Measurements from ENCODE around the gene ZBTB21.

Gene ZBTB21

GRCh38 chr21:42039470-42039901 is 29.3 kb upstream of the ZBTB21 start:
- DNase-seq, result no peak

DNA sequence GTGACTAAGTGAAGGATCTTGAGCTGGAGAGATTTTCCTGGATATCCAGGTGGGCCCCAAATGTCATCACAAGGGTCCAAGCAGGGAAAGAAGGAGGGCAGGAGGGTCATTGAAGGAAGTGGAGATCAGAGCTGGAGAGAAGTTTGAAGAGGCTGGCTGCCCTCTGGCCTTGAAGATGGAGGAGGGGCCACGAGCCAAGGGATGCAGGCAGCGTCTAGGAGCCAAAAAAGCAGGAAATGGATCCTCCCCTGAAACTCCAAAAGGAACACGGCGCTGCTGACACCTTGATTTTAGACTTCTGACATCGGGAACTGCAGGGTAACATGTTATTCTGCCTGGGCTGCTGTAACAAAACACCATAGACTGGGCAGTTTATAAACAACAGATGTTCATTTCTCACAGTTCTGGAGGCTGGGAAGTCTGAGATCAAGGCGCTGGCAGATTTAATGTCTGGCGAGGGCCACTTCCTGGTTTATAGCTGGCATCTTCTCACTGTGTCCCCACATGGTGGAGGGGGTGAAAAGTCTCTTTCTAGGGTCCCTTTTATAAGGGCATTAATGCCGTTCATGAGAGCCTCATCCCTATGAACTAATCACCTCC is 28.8 kb upstream of the ZBTB21 start:
- DNase-seq, result no peak

GRCh38 chr21:42038393-42038792 is 28.2 kb upstream of the ZBTB21 start:
- no peak for DNase-seq

DNA sequence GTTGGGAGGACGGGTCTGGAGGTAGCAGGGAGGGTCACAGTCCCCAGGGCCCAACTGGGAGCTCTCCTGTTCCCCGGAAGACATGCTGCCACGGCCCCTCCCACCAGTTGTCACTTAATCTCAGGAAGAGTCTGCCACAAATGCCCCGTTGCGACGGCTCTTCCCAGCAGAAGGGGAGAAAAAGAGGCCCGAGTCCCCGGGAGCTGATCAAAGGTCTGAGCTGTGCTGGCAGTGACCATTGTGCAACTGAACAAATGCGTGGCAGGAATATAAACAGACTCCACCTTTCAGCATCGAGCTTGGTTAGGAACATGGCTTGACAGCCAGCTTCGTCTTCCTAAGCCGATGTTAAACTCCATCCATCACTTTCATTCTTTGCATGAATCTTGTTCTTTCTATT is 27.8 kb upstream of the ZBTB21 start:
- no peak for DNase-seq

- DNase-seq, result no peak
Measured at GRCh38 chr21:42037516-42037915, 27.4 kb upstream of the ZBTB21 start.

GRCh38 chr21:42036313-42036712 is 26.2 kb upstream of the ZBTB21 start:
- no peak for DNase-seq

GRCh38 chr21:42032968-42033367 is 22.8 kb upstream of the ZBTB21 start:
- DNase-seq, result no peak

- DNase-seq, result no peak
Measured at GRCh38 chr21:42032266-42032665, 22.1 kb upstream of the ZBTB21 start.

- DNase-seq, result no peak
Measured at GRCh38 chr21:42031816-42032215, 21.7 kb upstream of the ZBTB21 start.

GRCh38 chr21:42031241-42031640 is 21.1 kb upstream of the ZBTB21 start:
- DNase-seq, result no peak

DNA sequence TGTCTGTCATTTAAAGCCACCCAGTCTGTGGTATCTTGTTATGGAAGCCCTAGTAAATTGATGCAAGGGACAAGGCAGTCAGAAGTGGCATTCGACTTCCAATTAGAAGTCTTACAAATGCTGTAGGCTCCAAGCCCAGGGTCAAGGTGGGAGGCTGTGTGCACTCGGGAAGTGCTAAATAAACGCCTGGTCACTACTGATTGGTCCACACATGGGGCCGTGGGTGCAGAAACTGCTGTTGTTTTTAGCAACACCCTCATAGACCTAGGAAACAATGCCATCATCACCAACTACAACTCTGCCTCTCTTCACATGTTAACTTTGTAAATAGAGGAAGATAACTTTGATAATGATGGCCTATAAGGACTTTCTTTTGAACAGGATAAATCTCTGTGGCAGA is 20.2 kb upstream of the ZBTB21 start:
- DNase-seq, result no peak

DNA sequence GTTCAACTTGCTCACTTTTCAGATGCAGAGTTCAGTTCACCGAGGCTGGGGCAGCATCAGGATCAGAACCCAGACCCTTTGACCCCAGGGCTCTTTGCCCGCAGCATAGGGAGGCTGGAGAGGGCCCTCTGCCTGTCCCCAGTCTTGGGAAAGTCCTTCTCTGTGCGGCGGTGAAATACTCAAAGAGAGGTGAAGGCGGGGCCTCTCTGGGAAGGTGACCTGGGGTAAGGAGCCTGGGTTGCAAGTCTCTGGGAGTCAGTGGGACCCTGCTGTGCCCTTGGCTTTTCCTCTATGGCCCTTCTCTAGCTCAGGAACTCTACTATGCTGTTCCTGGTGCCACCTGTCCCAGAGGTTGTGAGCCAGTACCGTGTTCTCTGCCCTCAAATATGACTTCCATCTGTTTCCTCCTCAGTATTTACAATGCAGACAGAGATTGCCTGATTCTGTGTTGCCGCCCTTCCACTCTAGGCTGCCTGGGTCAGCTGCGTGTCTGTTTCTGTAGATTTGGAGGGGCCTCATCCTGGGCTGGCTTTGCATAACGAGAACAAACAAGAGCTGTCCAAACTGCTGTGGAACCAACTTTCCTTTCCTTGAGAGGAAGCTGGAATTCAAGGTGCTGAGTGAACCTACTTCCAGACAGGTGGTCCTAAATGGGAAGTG is 18.7 kb upstream of the ZBTB21 start:
- no peak for DNase-seq

- DNase-seq, result no peak
Measured at GRCh38 chr21:42027822-42028765, 17.9 kb upstream of the ZBTB21 start.

GRCh38 chr21:42027085-42027821 is 17.1 kb upstream of the ZBTB21 start:
- DNase-seq, result no peak

GRCh38 chr21:42026082-42026435 is 15.9 kb upstream of the ZBTB21 start:
- no peak for DNase-seq

DNA sequence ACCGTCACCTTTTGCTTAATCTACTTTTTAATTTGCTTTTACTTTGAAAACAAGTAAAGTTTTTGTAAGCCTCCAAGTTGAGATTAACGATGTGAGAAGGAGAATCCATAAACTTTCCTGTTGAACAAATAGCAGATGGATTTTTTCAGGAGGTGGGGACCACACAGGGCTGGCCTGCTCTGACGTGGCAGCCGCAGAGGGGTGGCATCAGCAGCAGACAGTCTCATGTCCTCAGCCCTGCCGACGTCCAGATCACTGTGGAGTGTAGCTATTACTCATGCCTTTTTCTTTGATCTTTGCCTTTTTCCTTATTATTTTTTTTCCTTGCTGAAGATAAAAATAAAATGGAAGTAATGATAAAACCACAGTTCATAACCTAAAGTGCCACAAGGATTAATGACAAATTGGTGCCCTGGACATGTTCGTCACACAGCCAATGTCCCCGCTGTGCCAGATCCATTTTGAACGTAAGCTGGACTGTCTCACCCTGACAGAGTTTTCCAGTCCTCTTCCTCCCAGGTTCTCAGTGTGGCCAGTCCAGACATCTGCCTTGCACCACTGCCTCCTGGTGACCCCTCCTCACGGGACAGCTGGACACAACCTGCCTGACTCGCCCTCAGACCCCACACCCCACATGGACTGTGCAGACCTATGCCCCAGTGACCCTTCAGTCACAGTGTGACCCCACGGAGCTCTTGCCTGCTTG is 15.4 kb upstream of the ZBTB21 start:
- DNase-seq, result no peak

DNA sequence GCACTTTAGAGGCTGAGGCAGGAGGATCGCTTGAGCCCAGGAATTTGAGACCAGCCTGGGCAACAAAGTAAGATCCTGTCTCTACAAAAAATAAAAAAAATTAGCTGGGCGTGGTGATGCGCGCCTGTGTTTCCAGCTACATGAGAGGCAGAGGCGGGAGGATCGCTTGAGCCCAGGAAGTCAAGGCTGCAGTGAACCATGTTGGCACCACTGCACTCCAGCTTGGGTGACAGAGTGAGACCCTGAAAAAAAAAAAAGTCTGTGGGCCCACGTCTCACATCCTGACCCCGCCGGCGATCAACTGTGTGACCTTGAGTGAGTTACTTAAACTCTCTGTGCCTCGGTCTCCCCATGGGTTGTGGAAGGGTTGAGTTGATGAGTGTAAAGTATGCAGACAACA is 12.7 kb upstream of the ZBTB21 start:
- DNase-seq, result no peak

- DNase-seq, result no peak
Measured at GRCh38 chr21:42022091-42022430, 11.9 kb upstream of the ZBTB21 start.

- DNase-seq, result no peak
Measured at GRCh38 chr21:42021371-42022090, 11.4 kb upstream of the ZBTB21 start.

- no peak for DNase-seq
Measured at GRCh38 chr21:42019706-42020105, 9.5 kb upstream of the ZBTB21 start.

DNA sequence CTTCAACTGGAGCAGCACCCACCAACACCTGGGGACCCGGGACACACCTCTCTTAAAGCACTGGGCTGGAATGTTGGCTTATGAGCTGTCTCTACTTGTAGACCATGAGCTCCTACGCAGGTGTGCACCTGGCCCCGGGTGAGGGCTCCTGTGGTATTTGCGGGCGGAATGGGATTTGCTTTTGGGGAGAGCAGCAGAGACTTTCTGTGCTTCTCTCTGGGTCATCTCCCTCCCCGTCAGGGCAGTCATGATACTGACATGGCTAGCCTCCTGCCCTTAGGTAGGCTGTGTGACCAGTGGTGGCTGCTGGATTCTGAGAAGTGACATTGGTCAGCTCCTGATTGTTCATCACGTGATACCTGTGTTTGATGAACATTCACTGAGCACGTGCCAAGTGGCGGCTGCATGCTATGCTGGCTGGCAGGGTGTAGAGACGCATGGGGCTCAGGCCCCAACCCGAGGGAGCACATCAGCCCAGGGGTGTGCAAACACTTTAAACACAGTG is 9.0 kb upstream of the ZBTB21 start:
- no peak for DNase-seq

GRCh38 chr21:42017022-42017421 is 6.9 kb upstream of the ZBTB21 start:
- DNase-seq, result no peak

Measured in activated CD4-positive, alpha-beta T cell treated with anti-CD3 and anti-CD28 coated beads for 1 hour (primary cell).